HFFc6 (cell line): ENCODE results near the gene OR51B2. TPM values are rescaled to one million over a fixed set of nuclear protein-coding genes. Genes with fewer than 3 reads are reported as not detected.

Experiments
- DNase-seq: peaks from one replicate; pipeline ENCODE4 v3.0.0-alpha.2; 2018
- H3K27ac Mint-ChIP-seq: 2 replicates; pipeline ENCODE4 v1.8.0; 2020; ENCODE audit warnings: mild to moderate bottlenecking, mixed read lengths
- H3K27me3 Mint-ChIP-seq: 2 replicates; pipeline ENCODE4 v1.8.0; 2021; ENCODE audit warnings: mild to moderate bottlenecking, moderate library complexity, mixed read lengths; ENCODE audit not compliant: insufficient read depth
- H3K36me3 Mint-ChIP-seq: 2 replicates; pipeline ENCODE4 v1.8.0; 2021; ENCODE audit warnings: low read depth, mixed read lengths
- H3K4me1 Mint-ChIP-seq: 2 replicates; pipeline ENCODE4 v1.8.0; 2020; ENCODE audit warnings: low read depth, mixed read lengths
- H3K4me3 Mint-ChIP-seq: 2 replicates; pipeline ENCODE4 v1.8.0; 2020; ENCODE audit warnings: mild to moderate bottlenecking, moderate library complexity, mixed read lengths
- H3K9me3 Mint-ChIP-seq: 2 replicates; pipeline ENCODE4 v1.8.0; 2020; ENCODE audit warnings: mild to moderate bottlenecking, mixed read lengths
- total RNA-seq, 6 experiments: library from RNA; stranded (reverse); fragmentation: NEBNext Ultra II Directional; extraction: Animal tissue kit (Norgen Biotek cat#: 25700); gene quantifications; 2 replicates in 1 of 6; 3 replicates in 5 of 6; pipeline ENCODE4 v1.2.3, GENCODE V29; 2021
- TF ChIP-seq, protein P1 (sequence below): fragments of 200-600 bp; sonication (generic); IDR thresholded peaks from 2 replicates; pipeline ENCODE4 v1.5.0; 2021; ENCODE audit warnings: antibody characterized with exemption, mild to moderate bottlenecking

OR51B2 gene
- total RNA-seq, 6 experiments from 2014 or later = not detected

GRCh38 chr11:5288906-5289550 is 35.1 kb downstream of the OR51B2 start:
- H3K27ac Mint-ChIP-seq = peak overlapping the region; percentile 71
- no peaks in the 10 kb centered on the region for H3K9me3 Mint-ChIP-seq
- no peaks in the 10 kb centered on the region for H3K27me3 Mint-ChIP-seq
- H3K4me1 Mint-ChIP-seq = peaks cover 66% of the 10 kb centered on the region
- H3K36me3 Mint-ChIP-seq = peaks cover 8% of the 10 kb centered on the region
- DNase-seq = no peak
- 0 out of 2 replicates have a peak overlapping the region, but pooled peaks have one; percentile 5 for H3K4me3 Mint-ChIP-seq
- TF ChIP-seq, protein P1, sequence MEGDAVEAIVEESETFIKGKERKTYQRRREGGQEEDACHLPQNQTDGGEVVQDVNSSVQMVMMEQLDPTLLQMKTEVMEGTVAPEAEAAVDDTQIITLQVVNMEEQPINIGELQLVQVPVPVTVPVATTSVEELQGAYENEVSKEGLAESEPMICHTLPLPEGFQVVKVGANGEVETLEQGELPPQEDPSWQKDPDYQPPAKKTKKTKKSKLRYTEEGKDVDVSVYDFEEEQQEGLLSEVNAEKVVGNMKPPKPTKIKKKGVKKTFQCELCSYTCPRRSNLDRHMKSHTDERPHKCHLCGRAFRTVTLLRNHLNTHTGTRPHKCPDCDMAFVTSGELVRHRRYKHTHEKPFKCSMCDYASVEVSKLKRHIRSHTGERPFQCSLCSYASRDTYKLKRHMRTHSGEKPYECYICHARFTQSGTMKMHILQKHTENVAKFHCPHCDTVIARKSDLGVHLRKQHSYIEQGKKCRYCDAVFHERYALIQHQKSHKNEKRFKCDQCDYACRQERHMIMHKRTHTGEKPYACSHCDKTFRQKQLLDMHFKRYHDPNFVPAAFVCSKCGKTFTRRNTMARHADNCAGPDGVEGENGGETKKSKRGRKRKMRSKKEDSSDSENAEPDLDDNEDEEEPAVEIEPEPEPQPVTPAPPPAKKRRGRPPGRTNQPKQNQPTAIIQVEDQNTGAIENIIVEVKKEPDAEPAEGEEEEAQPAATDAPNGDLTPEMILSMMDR = no peak

GRCh38 chr11:5288108-5288905 is 35.8 kb downstream of the OR51B2 start:
- Mint-ChIP-seq H3K4me3 (no peak overlapping the region), H3K9me3 (no peaks in the 10 kb centered on the region), H3K36me3 (peaks cover 4% of the 10 kb centered on the region), H3K27me3 (no peaks in the 10 kb centered on the region), H3K4me1 (peaks cover 64% of the 10 kb centered on the region), H3K27ac (no peak overlapping the region)
- DNase-seq = no peak
- TF ChIP-seq, protein P1 = no peak

- no peak for DNase-seq
- no peak overlapping the region for H3K27ac Mint-ChIP-seq
- H3K27me3 Mint-ChIP-seq = no peaks in the 10 kb centered on the region
- no peaks in the 10 kb centered on the region for H3K9me3 Mint-ChIP-seq
- TF ChIP-seq, protein P1 = no peak
- H3K36me3 Mint-ChIP-seq = no peaks in the 10 kb centered on the region
- H3K4me3 Mint-ChIP-seq = no peak overlapping the region
- H3K4me1 Mint-ChIP-seq = peaks cover 60% of the 10 kb centered on the region
These were observed 37.2 kb downstream of the OR51B2 start for GRCh38 chr11:5286901-5287300.

GRCh38 chr11:5286351-5286750 is 37.7 kb downstream of the OR51B2 start:
- Mint-ChIP-seq H3K27ac (no peak overlapping the region), H3K27me3 (no peaks in the 10 kb centered on the region), H3K36me3 (no peaks in the 10 kb centered on the region), H3K4me3 (no peak overlapping the region), H3K9me3 (no peaks in the 10 kb centered on the region), H3K4me1 (peaks cover 60% of the 10 kb centered on the region)
- TF ChIP-seq, protein P1 = no peak
- DNase-seq = no peak

GRCh38 chr11:5285703-5286340 is 38.3 kb downstream of the OR51B2 start:
- Mint-ChIP-seq H3K27ac (no peak overlapping the region), H3K4me1 (peaks cover 60% of the 10 kb centered on the region), H3K27me3 (no peaks in the 10 kb centered on the region), H3K4me3 (no peak overlapping the region), H3K9me3 (no peaks in the 10 kb centered on the region), H3K36me3 (no peaks in the 10 kb centered on the region)
- no peak for DNase-seq
- TF ChIP-seq, protein P1 = no peak
